Thyroid gland (tissue), 4 donors: ENCODE measurements around the gene NUDT7. TPM values are rescaled to one million over a fixed set of nuclear protein-coding genes. Genes with fewer than 3 reads are reported as not detected.

Experiments
- DNase-seq, 2 donors: peaks; one replicate each; pipeline ENCODE4 v3.0.0-alpha.2; 2019
- H3K27ac ChIP-seq, 3 donors: fragments of 200-600 bp; sonication (generic); 1 replicate in 2 of 3; 2 replicates in 1 of 3; pipeline ENCODE4 v1.5.1; 2016 to 2019; ENCODE audit warnings: mild to moderate bottlenecking in 1 of 3, moderate library complexity in 1 of 3
- H3K27me3 ChIP-seq: fragments of 200-600 bp; sonication (generic); one replicate; pipeline ENCODE4 v1.5.1; 2019
- H3K36me3 ChIP-seq, 2 donors: fragments of 200-600 bp; sonication (generic); one replicate each; pipeline ENCODE4 v1.5.1; 2016 to 2019
- H3K4me1 ChIP-seq, 2 donors: fragments of 200-600 bp; sonication (generic); one replicate each; pipeline ENCODE4 v1.5.1; 2017 to 2019
- H3K4me3 ChIP-seq, 3 donors: fragments of 200-600 bp; sonication (generic); replicated peaks in 1 of 3; 1 replicate in 2 of 3; 2 replicates in 1 of 3; pipeline ENCODE4 v1.5.1; 2016; ENCODE audit warnings: mild to moderate bottlenecking in 1 of 3
- H3K9me3 ChIP-seq: fragments of 200-600 bp; sonication (generic); one replicate; pipeline ENCODE4 v1.5.1; 2017
- POLR2A ChIP-seq, 2 donors: fragments of 450-650 bp; IDR thresholded peaks; one replicate each; pipeline ENCODE4 v1.6.1; 2017; ENCODE audit warnings: antibody characterized with exemption in 2 of 2, mild to moderate bottlenecking in 2 of 2, moderate library complexity in 1 of 2
- WGBS, 2 donors: methylation state at CpG; one replicate each; pipeline ENCODE4 v1.1.5; 2017; 5-methylcytosine and 5-hydroxymethylcytosine counted together
- intact Hi-C: fragments of 100-400 bp; cut with DNase I; formaldehyde crosslinking; loops from one replicate; pipeline ENCODE4 v1.15.1; 2023
- total RNA-seq, 4 donors: library from RNA; depleted of rRNA; stranded (reverse); fragments of >200 nt; gene quantifications; one replicate each; pipeline ENCODE4 v1.2.3, GENCODE V29; 2016
- TF ChIP-seq, protein P1 (sequence below), 6 experiments: fragments of 200-600 bp in 3 of 6; fragments of 450-650 bp in 3 of 6; sonication (generic) in 3 of 6; IDR thresholded peaks; one replicate each; pipeline ENCODE4 v1.5.1; 2016 to 2019; ENCODE audit warnings: antibody characterized with exemption in 6 of 6, mild to moderate bottlenecking in 2 of 6, inconsistent platforms in 1 of 6, moderate library complexity in 1 of 6

The NUDT7 gene
- total RNA-seq, 4 donors from 2014 or later = 13.4 to 27.2 (median 19.4) TPM

- H3K4me3 ChIP-seq = no peak overlapping the region
- H3K36me3 ChIP-seq = no peaks in the 10 kb centered on the region
- H3K27me3 ChIP-seq = no peaks in the 10 kb centered on the region
- H3K4me1 ChIP-seq = no peaks in the 10 kb centered on the region
- no peaks in the 10 kb centered on the region for H3K9me3 ChIP-seq
- TF ChIP-seq, protein P1, sequence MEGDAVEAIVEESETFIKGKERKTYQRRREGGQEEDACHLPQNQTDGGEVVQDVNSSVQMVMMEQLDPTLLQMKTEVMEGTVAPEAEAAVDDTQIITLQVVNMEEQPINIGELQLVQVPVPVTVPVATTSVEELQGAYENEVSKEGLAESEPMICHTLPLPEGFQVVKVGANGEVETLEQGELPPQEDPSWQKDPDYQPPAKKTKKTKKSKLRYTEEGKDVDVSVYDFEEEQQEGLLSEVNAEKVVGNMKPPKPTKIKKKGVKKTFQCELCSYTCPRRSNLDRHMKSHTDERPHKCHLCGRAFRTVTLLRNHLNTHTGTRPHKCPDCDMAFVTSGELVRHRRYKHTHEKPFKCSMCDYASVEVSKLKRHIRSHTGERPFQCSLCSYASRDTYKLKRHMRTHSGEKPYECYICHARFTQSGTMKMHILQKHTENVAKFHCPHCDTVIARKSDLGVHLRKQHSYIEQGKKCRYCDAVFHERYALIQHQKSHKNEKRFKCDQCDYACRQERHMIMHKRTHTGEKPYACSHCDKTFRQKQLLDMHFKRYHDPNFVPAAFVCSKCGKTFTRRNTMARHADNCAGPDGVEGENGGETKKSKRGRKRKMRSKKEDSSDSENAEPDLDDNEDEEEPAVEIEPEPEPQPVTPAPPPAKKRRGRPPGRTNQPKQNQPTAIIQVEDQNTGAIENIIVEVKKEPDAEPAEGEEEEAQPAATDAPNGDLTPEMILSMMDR (IDR thresholded peaks at IDR 0.05) = no peak
- TF ChIP-seq POLR2A (IDR thresholded peaks at IDR 0.05) = no peak
- intact Hi-C loops = loop anchor here (10.0 kb wide), 2 partner anchors 56 to 194 kb away; partner anchors contain the start of gene NUDT7
- no peak for DNase-seq
- WGBS, 2 donors = 69 to 82% methylated on average over 9 of the region's 9 CpGs
- no peak overlapping the region for H3K27ac ChIP-seq
Observed at GRCh38 chr16:77780378-77780837, 58.1 kb downstream of the NUDT7 start.

- Histone ChIP-seq H3K4me1 (no peaks in the 10 kb centered on the region), H3K36me3 (no peaks in the 10 kb centered on the region)
Observed at GRCh38 chr16:77781091-77781490, 58.8 kb downstream of the NUDT7 start.

GRCh38 chr16:77782694-77783093 is 60.4 kb downstream of the NUDT7 start:
- Histone ChIP-seq H3K36me3 (no peaks in the 10 kb centered on the region), H3K4me3 (no peak overlapping the region), H3K9me3 (no peaks in the 10 kb centered on the region), H3K27me3 (no peaks in the 10 kb centered on the region), H3K27ac (no peak overlapping the region), H3K4me1 (no peaks in the 10 kb centered on the region)
- DNase-seq = peak; percentile 23 to 25
- TF ChIP-seq, protein P1 (IDR thresholded peaks at IDR 0.05) = peak in 4 of 6 experiments; percentile 50 to 74 (median 64)
- no peak for TF ChIP-seq POLR2A (IDR thresholded peaks at IDR 0.05)
- WGBS, 2 donors = 27 to 40% methylated on average over 2 of the region's 2 CpGs
- intact Hi-C loops = loop anchor here (10.0 kb wide), 2 partner anchors 58 to 192 kb away; partner anchors contain the start of gene NUDT7

More at GRCh38 chr16:77781091-77781490, 58.8 kb downstream of the NUDT7 start:
- no peaks in the 10 kb centered on the region for H3K27me3 ChIP-seq
- intact Hi-C loops = loop anchor here (10.0 kb wide), 2 partner anchors 56 to 194 kb away; partner anchors contain the start of gene NUDT7
- H3K9me3 ChIP-seq = no peaks in the 10 kb centered on the region
- no peak overlapping the region for H3K27ac ChIP-seq
- no peak for DNase-seq
- no peak overlapping the region for H3K4me3 ChIP-seq
- TF ChIP-seq, protein P1 (IDR thresholded peaks at IDR 0.05) = no peak
- TF ChIP-seq POLR2A (IDR thresholded peaks at IDR 0.05) = no peak

DNA sequence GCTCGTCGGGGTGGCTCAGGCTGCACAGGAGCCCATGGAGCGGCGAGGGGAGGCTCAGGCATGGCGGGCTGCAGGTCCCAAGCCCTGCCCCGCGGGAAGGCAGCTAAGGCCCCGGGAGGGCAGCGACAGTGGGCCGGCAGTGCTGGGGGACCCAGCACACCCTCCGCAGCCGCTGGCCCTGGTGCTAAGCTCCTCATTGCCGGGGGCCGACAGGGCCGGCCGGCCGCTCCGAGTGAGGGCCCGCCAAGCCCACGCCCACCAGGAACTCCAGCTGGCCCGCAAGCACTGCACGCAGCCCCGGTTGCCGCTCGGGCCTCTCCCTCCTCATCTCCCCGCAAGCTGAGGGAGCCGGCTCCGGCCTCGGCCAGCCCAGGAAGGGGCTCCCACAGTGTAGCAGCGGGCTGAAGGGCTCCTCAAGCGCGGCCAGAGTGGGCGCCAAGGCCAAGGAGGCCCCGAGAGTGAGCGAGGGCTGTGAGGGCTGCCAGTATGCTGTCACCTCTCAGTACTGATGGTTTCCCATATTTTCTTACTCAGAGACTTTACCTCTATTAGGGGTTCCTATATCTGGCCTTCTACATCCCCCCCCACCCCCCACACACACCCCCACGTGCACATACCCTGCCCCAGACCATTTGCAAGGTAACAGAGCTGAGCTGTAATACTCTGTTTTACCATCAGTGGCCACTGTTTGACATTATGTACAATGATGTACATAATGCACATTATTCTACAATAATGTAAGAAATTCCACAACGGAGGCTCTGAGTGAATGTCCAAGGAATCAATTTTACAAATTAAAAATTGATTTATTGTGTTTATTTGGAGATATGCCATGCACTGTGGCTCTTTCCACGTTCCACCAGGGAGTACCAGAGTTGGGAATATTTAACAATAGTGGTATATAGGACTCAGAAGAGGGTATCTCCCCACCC is 62.4 kb downstream of the NUDT7 start:
- no peak for DNase-seq
- Histone ChIP-seq H3K4me1 (peaks cover 0 to 13% of the 10 kb centered on the region in 2 donors), H3K27ac (no peak overlapping the region), H3K9me3 (no peaks in the 10 kb centered on the region), H3K4me3 (no peak overlapping the region), H3K27me3 (no peaks in the 10 kb centered on the region), H3K36me3 (no peaks in the 10 kb centered on the region)
- TF ChIP-seq, protein P1 (IDR thresholded peaks at IDR 0.05) = peak in 2 of 6 experiments; percentile 18 to 30
- no peak for TF ChIP-seq POLR2A (IDR thresholded peaks at IDR 0.05)
- WGBS, 2 donors = 86 to 88% methylated on average over 21 to 28 of the region's 38 CpGs
- intact Hi-C loops = loop anchor here (10.0 kb wide), 2 partner anchors 60 to 190 kb away; partner anchors contain the start of gene NUDT7
